ENCODE data around the gene PEDS1.

Gene PEDS1

DNA sequence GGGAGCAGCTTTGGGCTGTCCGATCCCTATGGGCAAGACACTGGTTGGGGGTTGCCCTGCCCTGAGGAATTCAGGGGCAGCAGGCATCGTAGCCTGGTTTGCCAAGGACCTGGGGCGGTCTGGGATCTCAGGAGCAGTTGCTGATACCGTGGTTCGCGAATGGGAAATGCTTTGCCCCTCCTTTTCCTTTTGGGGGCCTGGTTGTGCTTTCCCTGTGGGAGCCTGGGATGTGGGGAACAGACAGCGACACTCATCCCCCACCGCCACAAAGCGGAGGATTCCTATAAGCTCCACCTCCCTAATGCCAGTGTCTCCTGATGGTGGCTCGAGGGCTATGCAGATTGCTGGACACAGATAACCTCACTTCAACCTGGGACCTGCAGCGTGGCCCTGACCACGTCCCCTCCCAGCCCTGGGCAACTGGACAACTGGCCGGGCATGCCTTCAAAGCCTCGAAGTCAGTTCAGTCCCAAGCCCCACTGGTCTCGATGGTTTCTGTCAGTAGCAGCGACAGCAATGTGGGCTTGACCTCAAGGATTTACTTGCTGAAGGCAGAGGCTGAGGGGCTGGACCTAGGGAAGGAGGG, 40.4 kb upstream of the PEDS1 start:
- peak; percentile 56 for DNase-seq (ENCODE audit: low read depth)
- TF ChIP-seq, protein P1, sequence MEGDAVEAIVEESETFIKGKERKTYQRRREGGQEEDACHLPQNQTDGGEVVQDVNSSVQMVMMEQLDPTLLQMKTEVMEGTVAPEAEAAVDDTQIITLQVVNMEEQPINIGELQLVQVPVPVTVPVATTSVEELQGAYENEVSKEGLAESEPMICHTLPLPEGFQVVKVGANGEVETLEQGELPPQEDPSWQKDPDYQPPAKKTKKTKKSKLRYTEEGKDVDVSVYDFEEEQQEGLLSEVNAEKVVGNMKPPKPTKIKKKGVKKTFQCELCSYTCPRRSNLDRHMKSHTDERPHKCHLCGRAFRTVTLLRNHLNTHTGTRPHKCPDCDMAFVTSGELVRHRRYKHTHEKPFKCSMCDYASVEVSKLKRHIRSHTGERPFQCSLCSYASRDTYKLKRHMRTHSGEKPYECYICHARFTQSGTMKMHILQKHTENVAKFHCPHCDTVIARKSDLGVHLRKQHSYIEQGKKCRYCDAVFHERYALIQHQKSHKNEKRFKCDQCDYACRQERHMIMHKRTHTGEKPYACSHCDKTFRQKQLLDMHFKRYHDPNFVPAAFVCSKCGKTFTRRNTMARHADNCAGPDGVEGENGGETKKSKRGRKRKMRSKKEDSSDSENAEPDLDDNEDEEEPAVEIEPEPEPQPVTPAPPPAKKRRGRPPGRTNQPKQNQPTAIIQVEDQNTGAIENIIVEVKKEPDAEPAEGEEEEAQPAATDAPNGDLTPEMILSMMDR (conservative IDR thresholded peaks at IDR 0.05; ENCODE audit: low read length) = 0 out of 2 replicates have a peak, but pooled peaks have one; percentile 2
- peak overlapping the region; percentile 100 for H3K4me3 ChIP-seq (ENCODE audit: low read length)

DNA sequence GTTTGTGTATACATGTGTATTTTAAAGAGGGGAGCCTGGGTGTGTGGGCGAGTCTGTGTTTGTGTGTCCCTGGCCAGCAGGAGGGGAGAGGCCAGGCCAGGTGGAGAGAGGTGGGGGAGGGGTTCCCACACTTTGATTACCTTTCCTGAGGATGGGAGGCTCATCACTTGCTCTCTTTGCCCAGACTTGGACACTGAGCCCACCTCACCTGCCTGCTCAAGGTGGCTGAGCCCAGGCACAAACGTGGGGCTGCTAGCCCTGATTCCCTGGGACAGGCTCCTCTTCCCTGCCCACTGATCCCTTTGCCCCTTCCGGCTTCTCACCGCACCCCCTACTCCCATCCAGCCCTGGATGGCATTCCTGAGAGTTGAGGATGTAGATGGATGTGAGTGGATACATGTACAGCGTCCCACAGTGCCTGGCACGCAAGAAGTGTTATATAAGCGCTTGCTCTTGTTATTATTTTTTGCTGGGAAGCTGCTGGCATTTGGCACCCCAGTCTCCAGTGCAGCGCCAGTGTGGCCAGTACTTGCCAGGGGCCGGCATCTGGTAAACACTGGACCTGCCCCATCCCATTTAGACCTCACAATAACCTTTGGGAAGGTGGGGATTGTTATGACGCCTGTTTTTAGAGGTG, 39.8 kb upstream of the PEDS1 start:
- TF ChIP-seq, protein P1 (conservative IDR thresholded peaks at IDR 0.05; ENCODE audit: low read length) = peak; percentile 1; the same call in 1 of the 2 replicates
- H3K4me3 ChIP-seq (ENCODE audit: low read length) = peak overlapping the region; percentile 100
- DNase-seq (ENCODE audit: low read depth) = peak; percentile 82

DNA sequence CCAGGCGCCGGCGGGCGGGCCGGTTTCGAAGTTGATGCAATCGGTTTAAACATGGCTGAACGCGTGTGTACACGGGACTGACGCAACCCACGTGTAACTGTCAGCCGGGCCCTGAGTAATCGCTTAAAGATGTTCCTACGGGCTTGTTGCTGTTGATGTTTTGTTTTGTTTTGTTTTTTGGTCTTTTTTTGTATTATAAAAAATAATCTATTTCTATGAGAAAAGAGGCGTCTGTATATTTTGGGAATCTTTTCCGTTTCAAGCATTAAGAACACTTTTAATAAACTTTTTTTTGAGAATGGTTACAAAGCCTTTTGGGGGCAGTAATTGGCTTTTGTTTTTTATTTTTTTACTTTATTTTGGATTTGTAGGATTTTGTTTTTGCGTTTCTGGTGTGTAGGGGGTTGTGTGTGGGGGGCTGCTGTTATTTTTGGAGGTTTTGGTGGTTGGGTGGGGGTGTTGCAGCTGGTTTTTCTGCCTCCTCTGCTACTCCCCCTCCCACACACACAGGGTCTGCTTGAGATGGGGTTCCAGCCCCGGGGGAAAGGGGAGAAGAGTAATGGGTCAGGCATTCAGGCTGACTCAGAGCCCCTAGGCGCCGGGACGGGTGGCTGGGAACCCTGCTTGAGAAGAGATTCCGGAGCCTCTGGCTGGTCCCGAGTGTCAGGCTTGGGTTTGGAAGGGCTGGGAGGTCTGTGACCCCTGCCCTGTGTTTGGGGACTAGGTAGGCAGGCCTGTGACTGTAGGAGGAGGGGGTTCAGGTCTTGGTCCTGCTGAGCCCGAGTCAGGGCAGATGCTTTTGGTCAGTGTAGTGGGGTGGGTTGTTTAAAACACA, 39.1 kb upstream of the PEDS1 start:
- peak overlapping the region; percentile 100 for H3K4me3 ChIP-seq (ENCODE audit: low read length)
- DNase-seq (ENCODE audit: low read depth) = peak; percentile 95

DNA sequence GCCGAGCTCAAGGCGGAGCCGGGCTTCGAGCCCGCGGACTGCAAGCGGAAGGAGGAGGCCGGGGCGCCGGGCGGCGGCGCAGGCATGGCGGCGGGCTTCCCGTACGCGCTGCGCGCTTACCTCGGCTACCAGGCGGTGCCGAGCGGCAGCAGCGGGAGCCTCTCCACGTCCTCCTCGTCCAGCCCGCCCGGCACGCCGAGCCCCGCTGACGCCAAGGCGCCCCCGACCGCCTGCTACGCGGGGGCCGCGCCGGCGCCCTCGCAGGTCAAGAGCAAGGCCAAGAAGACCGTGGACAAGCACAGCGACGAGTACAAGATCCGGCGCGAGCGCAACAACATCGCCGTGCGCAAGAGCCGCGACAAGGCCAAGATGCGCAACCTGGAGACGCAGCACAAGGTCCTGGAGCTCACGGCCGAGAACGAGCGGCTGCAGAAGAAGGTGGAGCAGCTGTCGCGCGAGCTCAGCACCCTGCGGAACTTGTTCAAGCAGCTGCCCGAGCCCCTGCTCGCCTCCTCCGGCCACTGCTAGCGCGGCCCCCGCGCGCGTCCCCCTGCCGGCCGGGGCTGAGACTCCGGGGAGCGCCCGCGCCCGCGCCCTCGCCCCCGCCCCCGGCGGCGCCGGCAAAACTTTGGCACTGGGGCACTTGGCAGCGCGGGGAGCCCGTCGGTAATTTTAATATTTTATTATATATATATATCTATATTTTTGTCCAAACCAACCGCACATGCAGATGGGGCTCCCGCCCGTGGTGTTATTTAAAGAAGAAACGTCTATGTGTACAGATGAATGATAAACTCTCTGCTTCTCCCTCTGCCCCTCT, 38.2 kb upstream of the PEDS1 start:
- TF ChIP-seq, protein P1 (conservative IDR thresholded peaks at IDR 0.05; ENCODE audit: low read length) = no peak
- DNase-seq (ENCODE audit: low read depth) = peak; percentile 43
- peak overlapping the region; percentile 100 for H3K4me3 ChIP-seq (ENCODE audit: low read length)

More for the DNA sequence above, 39.1 kb upstream of the PEDS1 start:
- TF ChIP-seq, protein P1 (conservative IDR thresholded peaks at IDR 0.05; ENCODE audit: low read length) = no peak

DNA sequence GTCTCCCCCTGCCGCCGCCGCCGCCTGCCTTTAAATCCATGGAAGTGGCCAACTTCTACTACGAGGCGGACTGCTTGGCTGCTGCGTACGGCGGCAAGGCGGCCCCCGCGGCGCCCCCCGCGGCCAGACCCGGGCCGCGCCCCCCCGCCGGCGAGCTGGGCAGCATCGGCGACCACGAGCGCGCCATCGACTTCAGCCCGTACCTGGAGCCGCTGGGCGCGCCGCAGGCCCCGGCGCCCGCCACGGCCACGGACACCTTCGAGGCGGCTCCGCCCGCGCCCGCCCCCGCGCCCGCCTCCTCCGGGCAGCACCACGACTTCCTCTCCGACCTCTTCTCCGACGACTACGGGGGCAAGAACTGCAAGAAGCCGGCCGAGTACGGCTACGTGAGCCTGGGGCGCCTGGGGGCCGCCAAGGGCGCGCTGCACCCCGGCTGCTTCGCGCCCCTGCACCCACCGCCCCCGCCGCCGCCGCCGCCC, 37.6 kb upstream of the PEDS1 start:
- TF ChIP-seq, protein P1 (conservative IDR thresholded peaks at IDR 0.05; ENCODE audit: low read length) = no peak
- H3K4me3 ChIP-seq (ENCODE audit: low read length) = peak overlapping the region; percentile 100
- no peak for DNase-seq (ENCODE audit: low read depth)

DNA sequence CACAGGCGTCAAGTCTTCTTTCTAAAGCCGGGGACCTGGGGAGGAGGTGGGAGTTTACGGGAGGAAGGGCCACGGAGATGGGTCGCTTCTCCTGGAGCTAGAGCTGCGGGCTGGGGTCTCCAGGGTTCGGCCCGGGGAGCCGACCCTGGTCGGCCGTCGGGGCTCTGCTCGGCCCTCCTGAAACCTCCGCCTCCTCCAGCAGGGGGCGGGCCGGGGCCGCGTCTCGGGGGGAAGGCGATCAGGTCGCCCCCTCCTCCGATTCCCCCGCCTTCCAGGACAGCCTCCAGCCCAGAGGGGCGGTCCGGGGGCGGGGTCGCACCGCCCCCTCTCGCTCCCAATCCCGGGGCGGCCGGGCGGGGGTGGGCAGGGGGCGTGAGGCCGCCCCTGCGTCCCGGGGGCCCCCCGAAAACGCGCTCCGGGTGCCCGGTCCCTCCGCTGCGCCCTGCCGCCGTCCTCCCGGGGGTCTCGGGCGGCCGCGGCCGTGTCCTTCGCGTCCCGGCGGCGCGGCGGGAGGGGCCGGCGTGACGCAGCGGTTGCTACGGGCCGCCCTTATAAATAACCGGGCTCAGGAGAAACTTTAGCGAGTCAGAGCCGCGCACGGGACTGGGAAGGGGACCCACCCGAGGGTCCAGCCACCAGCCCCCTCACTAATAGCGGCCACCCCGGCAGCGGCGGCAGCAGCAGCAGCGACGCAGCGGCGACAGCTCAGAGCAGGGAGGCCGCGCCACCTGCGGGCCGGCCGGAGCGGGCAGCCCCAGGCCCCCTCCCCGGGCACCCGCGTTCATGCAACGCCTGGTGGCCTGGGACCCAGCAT, 36.9 kb upstream of the PEDS1 start, which contains the start of gene CEBPB:
TSS of gene CEBPB (plus strand) at position 580 of the 814 bp plus-strand sequence. CDS start at position 784, 204 bp downstream.
- TF ChIP-seq, protein P1 (conservative IDR thresholded peaks at IDR 0.05; ENCODE audit: low read length) = peak; percentile 60
- peak; percentile 90 for DNase-seq (ENCODE audit: low read depth)
- peak within 1 kb of the TSS; percentile 100 for H3K4me3 ChIP-seq (ENCODE audit: low read length)

Data from AG10803 (cell line).